Adrenal gland (tissue), 12 donors: ENCODE data around the gene SFTPA2. TPM values are rescaled to one million over a fixed set of nuclear protein-coding genes. Genes with fewer than 3 reads are reported as not detected.

ENCODE experiments used
- polyA plus RNA-seq, 3 donors: library from polyadenylated mRNA; stranded (reverse); fragments of 200-250 nt in 2 of 3; fragments of 350-450 nt in 1 of 3; fragmentation: Illumina TruSeq in 1 of 3; extraction: RNeasy Lipid Tissue Mini Kit (QIAGEN cat#74804) in 1 of 3; gene quantifications; one replicate each; pipeline ENCODE4 v1.2.3, GENCODE V29; 2013 to 2014
- small RNA-seq, 2 donors: library from RNA; depleted of rRNA; stranded (forward); fragments of <200 nt; gene quantifications; one replicate each; pipeline ENCODE3, GENCODE V24; 2016
- total RNA-seq, 9 donors: library from RNA; depleted of rRNA in 4 of 9; stranded (reverse); fragments of >200 nt in 4 of 9; fragments of 120-200 nt in 1 of 9; fragmentation: NEBNext Ultra II Directional in 1 of 9; extraction: Animal tissue kit (Norgen Biotek cat#: 25700) in 1 of 9; gene quantifications; one replicate each; pipeline versions ENCODE4 v1.1.0 to v1.2.4, GENCODE V29; 2013 to 2023
- donor health status: healthy with polysubstance abuse.
- donor health status: Bipolar disorder and iron deficiency.
- donor health status: DM: yes; HTN: yes; CAD: no.
- donor health status: DM: no; HTN: no; CAD: no.
- donor health status: DM: no; HTN: no; CAD: no.
- donor health status: DM: yes; HTN: yes; CAD: no.

SFTPA2 gene
- total and polyA plus RNA-seq, 12 donors = 0.06 to 10.1 (median 0.58) TPM; not detected in 6

Small RNA genes within 50 kb of the gene (small RNA-seq; reads per million reads assigned to genes)
- gene BX248123.2 (0 reads per million in 2 donors), gene RPS12P18 (0 reads per million in 2 donors)

Other genes with a start within 250 kb of the SFTPA2 start
- gene PPIF, start 212.9 kb downstream of the SFTPA2 start, total RNA-seq = 100 to 1,000 TPM; 179 to 619 (median 233) TPM
- 100 to 1,000 TPM in 1 of 3 donors, 10 to 100 TPM in 2; 43.8 to 564 (median 74.3) TPM for gene PPIF, start 212.9 kb downstream of the SFTPA2 start, polyA plus RNA-seq
- gene ZCCHC24, start 114.8 kb downstream of the SFTPA2 start, total RNA-seq = 10 to 100 TPM in 8 of 9 donors, 1 to 10 TPM in 1; 5.8 to 49.0 (median 27.6) TPM
- gene ZCCHC24, start 114.8 kb downstream of the SFTPA2 start, polyA plus RNA-seq = 10 to 100 TPM in 2 of 3 donors, 1 to 10 TPM in 1; 8.7 to 19.9 (median 12.9) TPM
- gene EIF5AL1, start 47.9 kb downstream of the SFTPA2 start, total RNA-seq = under 1 TPM in 6 of 9 donors, not detected in 3; 0.10 to 0.57 (median 0.35) TPM
- 1 to 10 TPM in 1 of 3 donors, under 1 TPM in 2; 0.88 to 1.9 (median 0.91) TPM for gene EIF5AL1, start 47.9 kb downstream of the SFTPA2 start, polyA plus RNA-seq
- gene SFTPA1, start 50.5 kb upstream of the SFTPA2 start, total RNA-seq = 10 to 100 TPM in 1 of 9 donors, 1 to 10 TPM in 1, under 1 TPM in 1, not detected in 6; 0.81 to 11.2 (median 6.9) TPM
- gene SFTPA1, start 50.5 kb upstream of the SFTPA2 start, polyA plus RNA-seq = under 1 TPM in 2 of 3 donors, not detected in 1; 0.09 to 0.84 TPM
- gene NUTM2B, start 142.8 kb upstream of the SFTPA2 start, total RNA-seq = 1 to 10 TPM in 3 of 9 donors, under 1 TPM in 5, not detected in 1; 0.28 to 1.2 (median 0.76) TPM
- gene NUTM2B, start 142.8 kb upstream of the SFTPA2 start, polyA plus RNA-seq = 10 to 100 TPM in 1 of 3 donors, under 1 TPM in 2; 0.22 to 11.8 (median 0.54) TPM